NK-92 (cell line): ENCODE measurements around the gene ZBP1.

Source experiments
- DNase-seq: peaks from one replicate; lab custom pipeline; 2025; ENCODE audit not compliant: unreplicated experiment; lab: John Stamatoyannopoulos, UW

The ZBP1 gene

GRCh38 chr20:57619051-57619831, 985 bp downstream of the ZBP1 start:
- DNase-seq: no peak

DNA sequence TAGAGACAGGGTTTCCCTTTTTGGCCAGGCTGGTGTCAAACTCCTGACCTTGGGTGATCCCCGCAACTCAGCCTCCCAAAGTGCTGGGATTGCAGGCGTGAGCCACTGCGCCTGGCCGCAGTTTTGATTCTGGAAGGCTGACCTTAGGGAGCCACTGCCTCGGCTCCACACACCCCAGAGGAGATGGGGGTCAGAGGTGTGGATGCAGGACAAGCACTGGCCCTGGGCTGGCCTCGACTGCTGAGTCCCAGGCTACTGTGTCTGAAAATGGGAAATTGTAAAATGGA, 1.5 kb downstream of the ZBP1 start:
- no peak for DNase-seq

DNA sequence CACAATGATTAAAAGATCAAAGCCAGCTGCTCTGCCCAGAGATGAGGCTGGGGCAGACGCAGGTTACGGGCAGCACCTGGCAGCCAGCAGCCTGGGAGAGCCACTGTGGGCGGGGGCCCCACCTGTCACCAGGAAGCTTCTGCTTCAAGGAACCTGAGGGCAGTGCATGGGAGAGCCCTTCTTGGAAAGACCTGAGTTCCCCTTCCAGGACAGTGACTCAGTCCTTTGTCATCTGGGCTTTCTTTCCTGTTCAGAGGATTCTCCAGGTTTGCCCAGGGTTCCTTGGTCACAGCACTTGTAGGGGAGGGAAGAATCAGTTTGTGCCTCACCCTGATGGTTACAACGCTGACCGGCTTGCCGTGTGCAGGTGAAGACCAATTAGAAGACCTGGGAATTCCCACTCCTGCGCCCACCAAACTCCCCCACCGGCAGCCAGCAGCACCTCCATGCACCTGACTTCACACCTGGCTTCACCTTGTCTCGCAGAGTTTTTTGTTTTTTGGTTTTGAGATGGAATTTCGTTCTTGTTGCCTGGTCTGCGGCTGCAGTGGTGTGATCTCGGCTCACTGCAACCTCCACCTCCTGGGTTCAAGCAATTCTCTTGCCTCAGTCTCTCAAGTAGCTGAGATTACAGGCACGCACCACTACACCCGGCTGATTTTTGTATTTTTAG, 2.0 kb downstream of the ZBP1 start:
- DNase-seq: no peak

GRCh38 chr20:57617079-57617795, 3.0 kb downstream of the ZBP1 start:
- no peak for DNase-seq

DNA sequence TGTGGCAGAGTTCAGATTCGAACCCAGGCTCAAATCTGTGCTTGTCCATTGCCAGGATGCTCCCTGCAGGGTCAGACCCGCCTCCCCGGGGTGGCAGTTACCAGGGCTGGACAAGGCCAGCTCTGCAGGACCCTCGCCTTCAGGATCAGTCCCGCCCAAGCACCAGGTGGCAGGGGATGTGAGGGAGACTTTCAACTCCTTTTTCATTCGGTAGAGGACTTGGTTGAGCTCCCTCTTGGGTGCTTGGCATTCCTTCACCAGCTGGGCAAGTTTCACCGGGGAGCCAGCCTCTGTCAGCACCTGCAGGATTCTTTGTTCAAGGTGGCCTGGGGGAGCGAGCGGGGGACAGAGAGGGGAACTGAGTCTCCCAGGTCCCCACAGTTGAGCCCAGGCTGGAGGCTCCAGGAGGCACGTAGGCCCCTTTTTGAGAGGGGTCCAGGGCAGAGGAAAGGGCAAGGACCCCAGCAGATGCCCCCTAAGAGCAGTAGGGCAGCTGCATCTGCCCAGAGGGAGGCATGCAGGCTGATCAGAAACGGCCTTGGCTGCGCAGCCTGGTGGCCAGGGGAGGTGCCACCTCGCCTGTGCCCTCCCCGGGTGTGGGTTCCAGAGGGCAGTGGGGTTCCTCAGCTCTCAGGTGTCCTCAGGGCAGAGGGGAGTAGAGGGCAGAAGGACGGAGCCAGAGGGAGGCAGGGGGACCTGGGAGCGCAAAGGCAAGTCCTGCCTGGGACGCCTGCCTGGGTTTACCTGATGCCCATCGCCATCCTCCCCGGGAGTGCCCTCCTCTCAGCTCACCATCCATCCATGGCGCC, 3.9 kb downstream of the ZBP1 start:
- DNase-seq: no peak

DNA sequence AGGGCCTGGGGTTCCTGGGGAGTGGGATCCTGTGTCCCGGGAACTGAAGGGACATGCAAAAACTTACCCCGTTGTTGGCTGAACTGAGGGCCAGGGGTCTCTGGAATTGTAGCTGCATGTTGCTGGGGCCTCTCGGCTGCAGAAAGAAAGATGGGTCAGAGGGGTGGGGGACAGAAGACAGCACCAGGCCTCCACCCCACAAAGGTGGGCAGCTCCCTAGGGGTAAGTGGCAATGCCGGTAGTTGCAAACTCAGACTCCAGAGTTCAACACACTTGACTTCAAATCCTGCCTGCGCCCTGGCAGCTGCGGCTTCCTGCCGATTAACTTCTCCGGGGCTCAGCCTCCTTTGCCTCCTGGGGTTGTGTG, 4.8 kb downstream of the ZBP1 start:
- no peak for DNase-seq

GRCh38 chr20:57614490-57615444, 5.5 kb downstream of the ZBP1 start:
- no peak for DNase-seq

GRCh38 chr20:57613481-57613921, 6.7 kb downstream of the ZBP1 start:
- no peak for DNase-seq

DNA sequence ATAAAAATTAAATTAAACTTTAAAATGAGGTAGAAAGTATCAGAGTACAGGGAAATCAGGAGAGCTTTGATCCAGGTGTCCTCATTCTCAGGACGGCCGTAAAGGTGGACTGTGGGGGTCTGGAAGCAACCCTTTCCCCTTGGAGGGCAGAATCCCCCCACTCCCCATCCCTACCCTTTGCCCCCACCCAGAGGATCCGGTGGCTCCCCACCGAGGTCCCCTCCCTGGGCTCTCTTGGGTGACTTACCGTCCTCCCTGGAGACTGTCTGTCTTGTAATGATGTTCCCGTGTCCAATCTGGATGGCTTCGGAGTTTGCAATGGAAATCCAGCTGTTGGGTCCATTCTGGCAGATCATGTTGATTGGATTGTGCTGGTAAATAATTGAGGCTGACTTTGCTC, 7.3 kb downstream of the ZBP1 start:
- DNase-seq: no peak

GRCh38 chr20:57612436-57612835, 7.8 kb downstream of the ZBP1 start:
- DNase-seq: no peak

DNA sequence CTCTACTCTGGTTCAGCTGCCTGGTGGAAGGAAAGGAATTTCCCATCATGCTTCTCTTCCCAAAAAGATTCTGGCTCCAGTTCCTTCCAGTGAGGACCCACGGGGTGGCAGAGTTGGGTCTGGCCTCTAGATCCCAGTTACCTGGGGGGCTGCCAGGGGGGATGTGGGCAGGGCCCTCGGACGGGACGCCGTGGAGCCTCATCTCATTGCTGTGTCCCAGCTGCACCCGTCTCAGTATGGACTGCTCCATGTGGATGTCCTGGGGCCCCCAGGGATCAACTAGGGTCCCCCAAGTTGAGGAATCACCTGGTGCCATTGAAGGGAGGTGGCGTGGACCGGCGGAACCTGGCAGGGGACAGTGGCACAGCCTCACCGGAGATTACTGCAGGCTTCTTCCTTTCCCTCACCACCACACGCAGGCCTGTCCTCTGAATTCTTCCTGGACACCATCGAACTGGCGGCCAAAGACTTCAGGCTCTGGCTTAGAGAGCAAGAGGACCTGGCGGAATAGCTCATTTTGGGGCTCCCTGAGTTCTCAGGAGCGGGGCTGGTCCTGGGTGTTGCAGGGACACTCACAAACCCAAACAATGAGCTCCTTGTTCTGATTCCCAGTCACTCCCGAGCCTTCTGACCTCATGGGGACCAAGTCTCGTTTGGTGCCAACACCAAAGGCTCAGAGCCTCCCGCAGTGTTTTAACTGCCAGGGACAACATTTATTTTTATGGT, 8.5 kb downstream of the ZBP1 start:
- DNase-seq: no peak

- no peak for DNase-seq
Measured at GRCh38 chr20:57610261-57610952, 9.8 kb downstream of the ZBP1 start.

- DNase-seq: no peak
Measured at GRCh38 chr20:57609842-57610167, 10.4 kb downstream of the ZBP1 start.

GRCh38 chr20:57609086-57609841, 11.0 kb downstream of the ZBP1 start:
- no peak for DNase-seq

- DNase-seq: no peak
Measured at GRCh38 chr20:57608516-57608915, 11.7 kb downstream of the ZBP1 start.

DNA sequence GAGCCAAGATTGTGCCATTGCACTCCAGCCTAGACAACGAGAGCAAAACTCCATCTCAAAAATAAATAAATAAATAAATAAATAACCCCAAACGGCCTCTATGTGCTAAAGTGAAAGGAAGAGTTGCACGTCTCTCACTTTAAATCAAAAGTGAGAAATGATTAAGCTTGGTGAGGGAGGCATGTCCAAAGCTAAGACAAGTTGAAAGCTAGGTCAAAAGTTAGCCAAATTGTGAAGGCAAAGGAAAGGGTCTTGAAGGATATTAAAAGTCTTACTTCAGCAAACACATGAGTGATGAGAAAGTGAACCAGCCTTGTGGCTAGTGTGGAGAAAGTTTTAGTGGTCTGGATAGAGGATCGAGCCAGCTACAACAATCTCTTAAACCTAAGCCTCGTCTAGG, 14.3 kb downstream of the ZBP1 start:
- DNase-seq: no peak

DNA sequence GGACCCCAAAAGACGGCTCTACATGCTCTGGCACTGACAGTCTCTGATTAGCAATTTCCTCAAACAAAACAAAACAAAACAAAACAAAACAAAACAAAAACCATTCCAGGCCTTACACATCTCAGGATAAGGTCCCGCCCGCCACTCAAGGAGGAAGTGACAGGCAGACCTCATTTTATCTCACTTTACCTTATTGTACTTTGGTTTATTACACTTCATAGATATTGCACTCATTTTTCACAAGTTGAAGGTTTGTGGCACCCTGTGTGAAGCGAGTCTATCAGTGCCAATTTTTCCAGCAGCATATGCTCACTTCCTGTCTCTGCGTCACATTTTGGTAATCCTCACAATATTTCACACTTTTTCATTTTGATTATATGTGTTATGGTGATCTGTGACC, 15.2 kb downstream of the ZBP1 start:
- DNase-seq: no peak

DNA sequence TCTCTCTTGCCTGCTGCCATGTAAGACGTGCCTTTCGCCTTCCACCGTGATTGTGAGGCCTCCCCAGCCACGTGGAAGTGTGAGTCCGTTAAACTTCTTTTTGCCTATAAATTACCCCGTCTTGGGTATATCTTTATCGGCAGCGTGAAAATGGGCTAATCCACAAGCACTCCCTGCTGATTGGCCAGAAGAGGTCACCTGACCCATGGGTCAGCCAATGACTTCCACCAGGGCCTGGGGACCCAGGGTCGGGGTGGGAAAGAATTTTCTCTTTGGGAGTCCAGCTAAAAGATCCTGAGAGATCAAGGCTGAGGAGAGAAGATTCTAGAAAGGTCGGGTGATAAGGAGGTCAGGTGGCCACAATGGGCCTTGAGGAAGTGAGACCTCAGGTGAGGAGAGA, 17.1 kb downstream of the ZBP1 start:
- no peak for DNase-seq

- DNase-seq: no peak
Measured at GRCh38 chr20:57601737-57602136, 18.5 kb downstream of the ZBP1 start.
